GM23338 (cell line): Measurements from ENCODE around the gene LRTM1. TPM values are rescaled to one million over a fixed set of nuclear protein-coding genes. Genes with fewer than 3 reads are reported as not detected.

Source experiments
- ATAC-seq: fragments of 200-7000 bp; cut with Tn5 transposase; 3 replicates; pipeline ENCODE4 v1.9.1; 2020
- DNase-seq: peaks from one replicate; pipeline ENCODE4 v3.0.0-alpha.2; 2015; ENCODE audit warnings: low spot score
- H2AFZ ChIP-seq: fragments of 200-600 bp; sonication (generic); 2 replicates; pipeline ENCODE4 v1.8.0; 2016; ENCODE audit warnings: antibody characterized with exemption, mild to moderate bottlenecking, moderate library complexity
- H3F3A ChIP-seq: fragments of 200-600 bp; sonication (generic); replicated peaks from 2 replicates; pipeline ENCODE4 v1.8.0; 2017; ENCODE audit warnings: antibody characterized with exemption, mixed run types, low read depth
- H3K27ac ChIP-seq: fragments of 200-600 bp; sonication (generic); 2 replicates; pipeline ENCODE4 v1.6.1; 2016; ENCODE audit warnings: low read depth
- H3K27me3 ChIP-seq: fragments of 200-600 bp; sonication (generic); 2 replicates; pipeline ENCODE4 v1.8.0; 2016; ENCODE audit warnings: mild to moderate bottlenecking, mixed run types, moderate library complexity; ENCODE audit not compliant: insufficient read depth
- H3K36me3 ChIP-seq: fragments of 200-600 bp; sonication (generic); 2 replicates; pipeline ENCODE4 v1.8.0; 2016; ENCODE audit warnings: mild to moderate bottlenecking; ENCODE audit not compliant: insufficient read depth
- H3K4me1 ChIP-seq: fragments of 200-600 bp; sonication (generic); 2 replicates; pipeline ENCODE4 v1.8.0; 2016; ENCODE audit warnings: mild to moderate bottlenecking, moderate library complexity; ENCODE audit not compliant: insufficient read depth
- H3K4me2 ChIP-seq: fragments of 200-600 bp; sonication (generic); 2 replicates; pipeline ENCODE4 v1.7.1; 2017; ENCODE audit warnings: mixed run types
- H3K4me3 ChIP-seq: fragments of 200-600 bp; sonication (generic); 2 replicates; pipeline ENCODE4 v1.6.1; 2016; ENCODE audit warnings: mixed run types
- H3K79me2 ChIP-seq: fragments of 200-600 bp; sonication (generic); replicated peaks from 2 replicates; pipeline ENCODE4 v1.8.0; 2017; ENCODE audit warnings: mild to moderate bottlenecking; ENCODE audit not compliant: insufficient read depth
- H3K9me2 ChIP-seq: fragments of 200-600 bp; sonication (generic); 2 replicates; pipeline ENCODE4 v1.8.0; 2017; ENCODE audit not compliant: insufficient read depth
- H4K20me1 ChIP-seq: fragments of 200-600 bp; sonication (generic); replicated peaks from 2 replicates; pipeline ENCODE4 v1.8.0; 2017; ENCODE audit warnings: mild to moderate bottlenecking; ENCODE audit not compliant: insufficient read depth
- H3K27ac Mint-ChIP-seq: 2 replicates; pipeline ENCODE4 v1.8.0; 2020; ENCODE audit warnings: inconsistent platforms, mild to moderate bottlenecking, moderate library complexity, mixed read lengths
- H3K27me3 Mint-ChIP-seq: 3 replicates; pipeline ENCODE4 v1.8.0; 2022; ENCODE audit warnings: low read depth, mild to moderate bottlenecking, moderate library complexity, mixed read lengths, inconsistent platforms; ENCODE audit not compliant: insufficient read depth, poor library complexity
- H3K36me3 Mint-ChIP-seq: 3 replicates; pipeline ENCODE4 v1.8.0; 2021; ENCODE audit warnings: low read depth, mild to moderate bottlenecking, inconsistent platforms, moderate library complexity, mixed read lengths
- H3K4me1 Mint-ChIP-seq: 3 replicates; pipeline ENCODE4 v1.8.0; 2020; ENCODE audit warnings: mild to moderate bottlenecking, inconsistent platforms, mixed read lengths
- H3K4me3 Mint-ChIP-seq: 3 replicates; pipeline ENCODE4 v1.8.0; 2021; ENCODE audit warnings: moderate library complexity, mild to moderate bottlenecking, inconsistent platforms, mixed read lengths
- H3K9me3 Mint-ChIP-seq: 3 replicates; pipeline ENCODE4 v1.8.0; 2020; ENCODE audit warnings: moderate library complexity, mild to moderate bottlenecking, inconsistent platforms, mixed read lengths
- CREB1 ChIP-seq: fragments of 250-450 bp; sonication (Bioruptor Pico); IDR thresholded peaks from 2 replicates; pipeline ENCODE4 v1.5.0; 2020; ENCODE audit warnings: low read depth, mild to moderate bottlenecking, moderate library complexity
- EZH2 ChIP-seq: fragments of 200-600 bp; sonication (generic); IDR thresholded peaks from one replicate; pipeline ENCODE4 v1.8.0; 2017; ENCODE audit warnings: antibody characterized with exemption, mild to moderate bottlenecking, low read depth; ENCODE audit not compliant: unreplicated experiment
- EZH2phosphoT487 ChIP-seq: fragments of 200-600 bp; sonication (generic); IDR thresholded peaks from one replicate; pipeline ENCODE4 v1.8.1; 2018; ENCODE audit warnings: antibody characterized with exemption; ENCODE audit not compliant: unreplicated experiment
- JUNB ChIP-seq: IDR thresholded peaks from one replicate; pipeline ENCODE4 v1.6.1; 2016; ENCODE audit warnings: antibody characterized with exemption; ENCODE audit not compliant: unreplicated experiment
- NANOG ChIP-seq: IDR thresholded peaks from 2 replicates; pipeline ENCODE4 v1.6.1; 2016; ENCODE audit warnings: antibody characterized with exemption, borderline replicate concordance
- POLR2AphosphoS5 ChIP-seq: IDR thresholded peaks from 2 replicates; pipeline ENCODE4 v1.6.1; 2016; ENCODE audit warnings: antibody characterized with exemption, low read depth
- STAT1 ChIP-seq: IDR thresholded peaks from one replicate; pipeline ENCODE4 v1.6.1; 2016; ENCODE audit warnings: antibody characterized with exemption; ENCODE audit not compliant: unreplicated experiment
- ZNF114 ChIP-seq: fragments of 250-450 bp; sonication (Bioruptor Pico); IDR thresholded peaks from 2 replicates; pipeline ENCODE4 v1.5.0; 2020; ENCODE audit warnings: mild to moderate bottlenecking, moderate library complexity
- ZNF331 ChIP-seq: fragments of 250-450 bp; sonication (Bioruptor Pico); IDR thresholded peaks from 2 replicates; pipeline ENCODE4 v1.5.0; 2020; ENCODE audit warnings: low read depth, mild to moderate bottlenecking, moderate library complexity
- polyA plus RNA-seq: library from polyadenylated mRNA; unstranded; fragments of >200 nt; fragmentation: Nextera tagmentation; extraction: Ambion mirVana; gene quantifications from 2 replicates; pipeline ENCODE4 v1.2.1, GENCODE V29; 2016
- total RNA-seq: library from RNA; depleted of rRNA; stranded (reverse); fragments of >200 nt; shearing (Covaris generic); gene quantifications from 2 replicates; pipeline ENCODE4 v1.2.3, GENCODE V29; 2014
- TF ChIP-seq, protein P1 (sequence below), 2 experiments: fragments of 200-600 bp in 1 of 2; sonication (generic) in 1 of 2; conservative IDR thresholded peaks; 2 replicates each; pipeline versions ENCODE4 v1.5.1 to v1.6.1; 2016 to 2017; ENCODE audit warnings: antibody characterized with exemption in 2 of 2, low read depth in 2 of 2, mild to moderate bottlenecking in 2 of 2, moderate library complexity in 1 of 2
- TF ChIP-seq, protein P2 (sequence below): IDR thresholded peaks from one replicate; pipeline ENCODE4 v1.6.1; 2018; ENCODE audit warnings: antibody characterized with exemption; ENCODE audit not compliant: unreplicated experiment
- TF ChIP-seq, protein P3 (sequence below): fragments of 250-450 bp; sonication (Bioruptor Pico); IDR thresholded peaks from 2 replicates; pipeline ENCODE4 v1.5.0; 2020; ENCODE audit warnings: mild to moderate bottlenecking, moderate library complexity
- TF ChIP-seq, protein P4 (sequence below): IDR thresholded peaks from 2 replicates; pipeline ENCODE4 v1.6.1; 2016; ENCODE audit warnings: antibody characterized with exemption

Gene LRTM1
- total and polyA plus RNA-seq, 2 experiments from 2014 or later: 0.47 TPM; not detected in 1

DNA sequence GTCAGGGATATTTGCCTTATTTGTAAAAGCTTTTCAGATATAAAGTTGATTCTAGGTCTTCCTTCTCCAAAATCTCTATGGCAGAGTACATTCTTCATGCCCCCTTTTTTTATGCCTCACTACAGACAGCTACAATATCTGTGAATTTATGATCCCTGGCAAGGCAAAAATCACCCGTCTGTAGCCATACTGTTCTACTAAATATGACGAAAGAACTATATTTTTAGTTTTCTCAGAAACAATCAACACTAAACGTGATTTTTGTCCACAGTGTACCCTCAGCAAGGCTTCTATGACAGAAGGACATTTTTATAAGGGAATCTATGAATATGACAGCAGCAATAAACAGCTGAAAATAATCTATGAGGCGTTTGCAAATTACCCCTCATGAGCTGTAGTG is 12.7 kb downstream of the LRTM1 start:
- no peaks in the 10 kb centered on the region for H3K4me1 Mint-ChIP-seq
- no peak overlapping the region for H3K27ac ChIP-seq
- H3K36me3 ChIP-seq: peaks cover 4% of the 10 kb centered on the region; the same call in 1 of the 2 replicates
- peaks cover 12% of the 10 kb centered on the region for H3K9me3 Mint-ChIP-seq
- H3K4me3 Mint-ChIP-seq: no peak overlapping the region
- no peaks in the 10 kb centered on the region for H4K20me1 ChIP-seq
- no peaks in the 10 kb centered on the region; the same call in 1 of the 2 replicates for H3K9me2 ChIP-seq
- no peak overlapping the region for H3K27ac Mint-ChIP-seq
- H3K4me2 ChIP-seq: no peak overlapping the region
- H2AFZ ChIP-seq: no peak overlapping the region
- no peaks in the 10 kb centered on the region for H3F3A ChIP-seq
- no peak overlapping the region for H3K4me3 ChIP-seq
- no peaks in the 10 kb centered on the region for H3K4me1 ChIP-seq
- no peaks in the 10 kb centered on the region for H3K79me2 ChIP-seq
- DNase-seq (no peak), ATAC-seq (no peak)
- peaks cover 3% of the 10 kb centered on the region for H3K27me3 Mint-ChIP-seq
- TF ChIP-seq ZNF331 (CRISPR knock-in tag) (no peak), EZH2phosphoT487 (no peak), EZH2 (no peak), ZNF114 (CRISPR knock-in tag) (no peak), STAT1 (no peak), POLR2AphosphoS5 (no peak), NANOG (no peak), CREB1 (CRISPR knock-in tag) (no peak), JUNB (no peak)
- TF ChIP-seq, protein P1, sequence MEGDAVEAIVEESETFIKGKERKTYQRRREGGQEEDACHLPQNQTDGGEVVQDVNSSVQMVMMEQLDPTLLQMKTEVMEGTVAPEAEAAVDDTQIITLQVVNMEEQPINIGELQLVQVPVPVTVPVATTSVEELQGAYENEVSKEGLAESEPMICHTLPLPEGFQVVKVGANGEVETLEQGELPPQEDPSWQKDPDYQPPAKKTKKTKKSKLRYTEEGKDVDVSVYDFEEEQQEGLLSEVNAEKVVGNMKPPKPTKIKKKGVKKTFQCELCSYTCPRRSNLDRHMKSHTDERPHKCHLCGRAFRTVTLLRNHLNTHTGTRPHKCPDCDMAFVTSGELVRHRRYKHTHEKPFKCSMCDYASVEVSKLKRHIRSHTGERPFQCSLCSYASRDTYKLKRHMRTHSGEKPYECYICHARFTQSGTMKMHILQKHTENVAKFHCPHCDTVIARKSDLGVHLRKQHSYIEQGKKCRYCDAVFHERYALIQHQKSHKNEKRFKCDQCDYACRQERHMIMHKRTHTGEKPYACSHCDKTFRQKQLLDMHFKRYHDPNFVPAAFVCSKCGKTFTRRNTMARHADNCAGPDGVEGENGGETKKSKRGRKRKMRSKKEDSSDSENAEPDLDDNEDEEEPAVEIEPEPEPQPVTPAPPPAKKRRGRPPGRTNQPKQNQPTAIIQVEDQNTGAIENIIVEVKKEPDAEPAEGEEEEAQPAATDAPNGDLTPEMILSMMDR (conservative IDR thresholded peaks at IDR 0.05; ENCODE audit: low read depth in 2 of 2): no peak
- TF ChIP-seq, protein P2, sequence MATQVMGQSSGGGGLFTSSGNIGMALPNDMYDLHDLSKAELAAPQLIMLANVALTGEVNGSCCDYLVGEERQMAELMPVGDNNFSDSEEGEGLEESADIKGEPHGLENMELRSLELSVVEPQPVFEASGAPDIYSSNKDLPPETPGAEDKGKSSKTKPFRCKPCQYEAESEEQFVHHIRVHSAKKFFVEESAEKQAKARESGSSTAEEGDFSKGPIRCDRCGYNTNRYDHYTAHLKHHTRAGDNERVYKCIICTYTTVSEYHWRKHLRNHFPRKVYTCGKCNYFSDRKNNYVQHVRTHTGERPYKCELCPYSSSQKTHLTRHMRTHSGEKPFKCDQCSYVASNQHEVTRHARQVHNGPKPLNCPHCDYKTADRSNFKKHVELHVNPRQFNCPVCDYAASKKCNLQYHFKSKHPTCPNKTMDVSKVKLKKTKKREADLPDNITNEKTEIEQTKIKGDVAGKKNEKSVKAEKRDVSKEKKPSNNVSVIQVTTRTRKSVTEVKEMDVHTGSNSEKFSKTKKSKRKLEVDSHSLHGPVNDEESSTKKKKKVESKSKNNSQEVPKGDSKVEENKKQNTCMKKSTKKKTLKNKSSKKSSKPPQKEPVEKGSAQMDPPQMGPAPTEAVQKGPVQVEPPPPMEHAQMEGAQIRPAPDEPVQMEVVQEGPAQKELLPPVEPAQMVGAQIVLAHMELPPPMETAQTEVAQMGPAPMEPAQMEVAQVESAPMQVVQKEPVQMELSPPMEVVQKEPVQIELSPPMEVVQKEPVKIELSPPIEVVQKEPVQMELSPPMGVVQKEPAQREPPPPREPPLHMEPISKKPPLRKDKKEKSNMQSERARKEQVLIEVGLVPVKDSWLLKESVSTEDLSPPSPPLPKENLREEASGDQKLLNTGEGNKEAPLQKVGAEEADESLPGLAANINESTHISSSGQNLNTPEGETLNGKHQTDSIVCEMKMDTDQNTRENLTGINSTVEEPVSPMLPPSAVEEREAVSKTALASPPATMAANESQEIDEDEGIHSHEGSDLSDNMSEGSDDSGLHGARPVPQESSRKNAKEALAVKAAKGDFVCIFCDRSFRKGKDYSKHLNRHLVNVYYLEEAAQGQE: no peak
- TF ChIP-seq, protein P3, sequence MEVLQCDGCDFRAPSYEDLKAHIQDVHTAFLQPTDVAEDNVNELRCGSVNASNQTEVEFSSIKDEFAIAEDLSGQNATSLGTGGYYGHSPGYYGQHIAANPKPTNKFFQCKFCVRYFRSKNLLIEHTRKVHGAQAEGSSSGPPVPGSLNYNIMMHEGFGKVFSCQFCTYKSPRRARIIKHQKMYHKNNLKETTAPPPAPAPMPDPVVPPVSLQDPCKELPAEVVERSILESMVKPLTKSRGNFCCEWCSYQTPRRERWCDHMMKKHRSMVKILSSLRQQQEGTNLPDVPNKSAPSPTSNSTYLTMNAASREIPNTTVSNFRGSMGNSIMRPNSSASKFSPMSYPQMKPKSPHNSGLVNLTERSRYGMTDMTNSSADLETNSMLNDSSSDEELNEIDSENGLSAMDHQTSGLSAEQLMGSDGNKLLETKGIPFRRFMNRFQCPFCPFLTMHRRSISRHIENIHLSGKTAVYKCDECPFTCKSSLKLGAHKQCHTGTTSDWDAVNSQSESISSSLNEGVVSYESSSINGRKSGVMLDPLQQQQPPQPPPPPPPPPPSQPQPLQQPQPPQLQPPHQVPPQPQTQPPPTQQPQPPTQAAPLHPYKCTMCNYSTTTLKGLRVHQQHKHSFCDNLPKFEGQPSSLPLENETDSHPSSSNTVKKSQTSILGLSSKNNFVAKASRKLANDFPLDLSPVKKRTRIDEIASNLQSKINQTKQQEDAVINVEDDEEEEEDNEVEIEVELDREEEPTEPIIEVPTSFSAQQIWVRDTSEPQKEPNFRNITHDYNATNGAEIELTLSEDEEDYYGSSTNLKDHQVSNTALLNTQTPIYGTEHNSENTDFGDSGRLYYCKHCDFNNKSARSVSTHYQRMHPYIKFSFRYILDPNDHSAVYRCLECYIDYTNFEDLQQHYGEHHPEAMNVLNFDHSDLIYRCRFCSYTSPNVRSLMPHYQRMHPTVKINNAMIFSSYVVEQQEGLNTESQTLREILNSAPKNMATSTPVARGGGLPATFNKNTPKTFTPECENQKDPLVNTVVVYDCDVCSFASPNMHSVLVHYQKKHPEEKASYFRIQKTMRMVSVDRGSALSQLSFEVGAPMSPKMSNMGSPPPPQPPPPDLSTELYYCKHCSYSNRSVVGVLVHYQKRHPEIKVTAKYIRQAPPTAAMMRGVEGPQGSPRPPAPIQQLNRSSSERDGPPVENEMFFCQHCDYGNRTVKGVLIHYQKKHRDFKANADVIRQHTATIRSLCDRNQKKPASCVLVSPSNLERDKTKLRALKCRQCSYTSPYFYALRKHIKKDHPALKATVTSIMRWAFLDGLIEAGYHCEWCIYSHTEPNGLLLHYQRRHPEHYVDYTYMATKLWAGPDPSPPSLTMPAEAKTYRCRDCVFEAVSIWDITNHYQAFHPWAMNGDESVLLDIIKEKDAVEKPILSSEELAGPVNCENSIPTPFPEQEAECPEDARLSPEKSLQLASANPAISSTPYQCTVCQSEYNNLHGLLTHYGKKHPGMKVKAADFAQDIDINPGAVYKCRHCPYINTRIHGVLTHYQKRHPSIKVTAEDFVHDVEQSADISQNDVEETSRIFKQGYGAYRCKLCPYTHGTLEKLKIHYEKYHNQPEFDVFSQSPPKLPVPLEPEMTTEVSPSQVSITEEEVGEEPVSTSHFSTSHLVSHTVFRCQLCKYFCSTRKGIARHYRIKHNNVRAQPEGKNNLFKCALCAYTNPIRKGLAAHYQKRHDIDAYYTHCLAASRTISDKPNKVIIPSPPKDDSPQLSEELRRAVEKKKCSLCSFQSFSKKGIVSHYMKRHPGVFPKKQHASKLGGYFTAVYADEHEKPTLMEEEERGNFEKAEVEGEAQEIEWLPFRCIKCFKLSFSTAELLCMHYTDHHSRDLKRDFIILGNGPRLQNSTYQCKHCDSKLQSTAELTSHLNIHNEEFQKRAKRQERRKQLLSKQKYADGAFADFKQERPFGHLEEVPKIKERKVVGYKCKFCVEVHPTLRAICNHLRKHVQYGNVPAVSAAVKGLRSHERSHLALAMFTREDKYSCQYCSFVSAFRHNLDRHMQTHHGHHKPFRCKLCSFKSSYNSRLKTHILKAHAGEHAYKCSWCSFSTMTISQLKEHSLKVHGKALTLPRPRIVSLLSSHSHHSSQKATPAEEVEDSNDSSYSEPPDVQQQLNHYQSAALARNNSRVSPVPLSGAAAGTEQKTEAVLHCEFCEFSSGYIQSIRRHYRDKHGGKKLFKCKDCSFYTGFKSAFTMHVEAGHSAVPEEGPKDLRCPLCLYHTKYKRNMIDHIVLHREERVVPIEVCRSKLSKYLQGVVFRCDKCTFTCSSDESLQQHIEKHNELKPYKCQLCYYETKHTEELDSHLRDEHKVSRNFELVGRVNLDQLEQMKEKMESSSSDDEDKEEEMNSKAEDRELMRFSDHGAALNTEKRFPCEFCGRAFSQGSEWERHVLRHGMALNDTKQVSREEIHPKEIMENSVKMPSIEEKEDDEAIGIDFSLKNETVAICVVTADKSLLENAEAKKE (CRISPR knock-in tag): no peak
- TF ChIP-seq, protein P4, sequence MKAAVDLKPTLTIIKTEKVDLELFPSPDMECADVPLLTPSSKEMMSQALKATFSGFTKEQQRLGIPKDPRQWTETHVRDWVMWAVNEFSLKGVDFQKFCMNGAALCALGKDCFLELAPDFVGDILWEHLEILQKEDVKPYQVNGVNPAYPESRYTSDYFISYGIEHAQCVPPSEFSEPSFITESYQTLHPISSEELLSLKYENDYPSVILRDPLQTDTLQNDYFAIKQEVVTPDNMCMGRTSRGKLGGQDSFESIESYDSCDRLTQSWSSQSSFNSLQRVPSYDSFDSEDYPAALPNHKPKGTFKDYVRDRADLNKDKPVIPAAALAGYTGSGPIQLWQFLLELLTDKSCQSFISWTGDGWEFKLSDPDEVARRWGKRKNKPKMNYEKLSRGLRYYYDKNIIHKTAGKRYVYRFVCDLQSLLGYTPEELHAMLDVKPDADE: no peak
- H3K36me3 Mint-ChIP-seq: peaks cover 21% of the 10 kb centered on the region
- H3K27me3 ChIP-seq: no peaks in the 10 kb centered on the region
